Measurements from ENCODE around the gene C9orf50.

C9orf50 gene

DNA sequence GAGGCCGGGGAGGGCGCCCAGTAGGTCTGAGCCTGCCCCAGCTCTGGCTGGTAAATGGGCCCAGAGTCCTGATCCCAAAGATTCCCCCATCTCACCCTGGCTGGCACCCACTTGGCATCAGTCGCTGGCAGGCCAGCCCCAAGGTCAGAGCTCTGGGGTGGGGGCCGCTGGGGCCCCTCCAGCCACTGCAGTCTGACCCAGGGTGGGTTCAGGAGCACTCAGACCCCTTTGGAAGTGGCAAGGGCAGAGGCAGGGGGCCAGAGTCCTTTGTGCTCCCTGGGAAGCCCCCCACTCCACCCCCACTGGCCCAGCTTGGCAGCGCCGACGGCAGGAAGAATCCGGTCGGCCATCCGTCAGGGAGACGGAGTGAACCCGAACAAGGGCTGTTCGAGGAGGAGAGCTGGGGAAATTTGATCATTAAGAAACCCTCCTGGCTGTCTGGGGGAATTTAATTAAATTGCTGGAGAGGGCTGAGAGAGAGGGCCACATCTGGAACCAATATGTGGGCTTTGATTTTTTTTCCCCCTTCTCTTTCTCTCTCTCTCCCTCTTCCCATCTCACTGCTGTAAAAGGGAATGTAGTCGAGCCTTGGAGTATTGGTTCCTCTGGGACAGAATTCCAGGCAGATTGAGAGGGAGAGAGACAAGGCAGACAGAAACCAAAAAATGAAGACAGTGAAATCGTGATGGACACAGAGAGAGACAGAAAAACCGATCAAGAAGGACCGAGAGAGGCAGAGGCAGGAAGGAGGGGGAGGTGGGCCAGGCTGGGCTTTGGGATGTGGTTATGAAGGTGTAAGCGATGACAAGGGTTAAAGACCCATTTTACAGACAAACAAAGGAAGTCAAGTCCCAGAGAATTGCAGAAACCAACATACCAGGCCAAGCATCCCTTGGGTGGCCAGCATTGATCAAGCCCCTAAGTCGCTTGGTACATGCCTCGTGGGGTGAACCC is 29.1 kb upstream of the C9orf50 start:
- H3K4me1 ChIP-seq (ENCODE audit: control insufficient read depth, insufficient read depth, low read length), result no peaks in the 10 kb centered on the region
- ChIA-PET POLR2A (interaction anchor here (0.5 kb wide), 1 partner anchor 41 kb away, joined by 5 read pairs; no protein-coding TSS in a partner anchor), CTCF (interaction anchor here (1.9 kb wide), 1 partner anchor 88 kb away, joined by 7 read pairs; no protein-coding TSS in a partner anchor)
- H3K36me3 ChIP-seq (ENCODE audit: control insufficient read depth in 2 of 2, insufficient read depth in 1 of 2, low read length in 2 of 2), result no peaks in the 10 kb centered on the region
- no peak overlapping the region for H3K27ac ChIP-seq (ENCODE audit: extremely low read depth, low read depth, low read length)
- no peaks in the 10 kb centered on the region for H3K9me3 ChIP-seq (ENCODE audit: control insufficient read depth, insufficient read depth, low read depth, low read length)
- no peak overlapping the region for H3K4me3 ChIP-seq (ENCODE audit: low read depth, low read length)
- TF ChIP-seq ZBTB17 (tag by site-specific recombination; IDR thresholded peaks at IDR 0.05), result peak; percentile 30; the same call in 1 of the 2 replicates
- TF ChIP-seq, protein P1, sequence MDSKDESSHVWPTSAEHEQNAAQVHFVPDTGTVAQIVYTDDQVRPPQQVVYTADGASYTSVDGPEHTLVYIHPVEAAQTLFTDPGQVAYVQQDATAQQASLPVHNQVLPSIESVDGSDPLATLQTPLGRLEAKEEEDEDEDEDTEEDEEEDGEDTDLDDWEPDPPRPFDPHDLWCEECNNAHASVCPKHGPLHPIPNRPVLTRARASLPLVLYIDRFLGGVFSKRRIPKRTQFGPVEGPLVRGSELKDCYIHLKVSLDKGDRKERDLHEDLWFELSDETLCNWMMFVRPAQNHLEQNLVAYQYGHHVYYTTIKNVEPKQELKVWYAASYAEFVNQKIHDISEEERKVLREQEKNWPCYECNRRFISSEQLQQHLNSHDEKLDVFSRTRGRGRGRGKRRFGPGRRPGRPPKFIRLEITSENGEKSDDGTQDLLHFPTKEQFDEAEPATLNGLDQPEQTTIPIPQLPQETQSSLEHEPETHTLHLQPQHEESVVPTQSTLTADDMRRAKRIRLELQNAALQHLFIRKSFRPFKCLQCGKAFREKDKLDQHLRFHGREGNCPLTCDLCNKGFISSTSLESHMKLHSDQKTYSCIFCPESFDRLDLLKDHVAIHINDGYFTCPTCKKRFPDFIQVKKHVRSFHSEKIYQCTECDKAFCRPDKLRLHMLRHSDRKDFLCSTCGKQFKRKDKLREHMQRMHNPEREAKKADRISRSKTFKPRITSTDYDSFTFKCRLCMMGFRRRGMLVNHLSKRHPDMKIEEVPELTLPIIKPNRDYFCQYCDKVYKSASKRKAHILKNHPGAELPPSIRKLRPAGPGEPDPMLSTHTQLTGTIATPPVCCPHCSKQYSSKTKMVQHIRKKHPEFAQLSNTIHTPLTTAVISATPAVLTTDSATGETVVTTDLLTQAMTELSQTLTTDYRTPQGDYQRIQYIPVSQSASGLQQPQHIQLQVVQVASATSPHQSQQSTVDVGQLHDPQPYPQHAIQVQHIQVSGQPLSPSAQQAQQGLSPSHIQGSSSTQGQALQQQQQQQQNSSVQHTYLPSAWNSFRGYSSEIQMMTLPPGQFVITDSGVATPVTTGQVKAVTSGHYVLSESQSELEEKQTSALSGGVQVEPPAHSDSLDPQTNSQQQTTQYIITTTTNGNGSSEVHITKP (tag by site-specific recombination; IDR thresholded peaks at IDR 0.05), result peak; percentile 52
- no peak for TF ChIP-seq ZNF777 (tag by site-specific recombination; IDR thresholded peaks at IDR 0.05; ENCODE audit: borderline replicate concordance)
- TF ChIP-seq OSR2 (tag by site-specific recombination; IDR thresholded peaks at IDR 0.05), result no peak
- no peak for TF ChIP-seq HOXC10 (CRISPR knock-in tag; IDR thresholded peaks at IDR 0.05)
- no peak for TF ChIP-seq KLF9 (tag by site-specific recombination; IDR thresholded peaks at IDR 0.05; ENCODE audit: low read depth)
- TF ChIP-seq ZNF175 (tag by site-specific recombination; IDR thresholded peaks at IDR 0.05), result no peak
- TF ChIP-seq, protein P2, sequence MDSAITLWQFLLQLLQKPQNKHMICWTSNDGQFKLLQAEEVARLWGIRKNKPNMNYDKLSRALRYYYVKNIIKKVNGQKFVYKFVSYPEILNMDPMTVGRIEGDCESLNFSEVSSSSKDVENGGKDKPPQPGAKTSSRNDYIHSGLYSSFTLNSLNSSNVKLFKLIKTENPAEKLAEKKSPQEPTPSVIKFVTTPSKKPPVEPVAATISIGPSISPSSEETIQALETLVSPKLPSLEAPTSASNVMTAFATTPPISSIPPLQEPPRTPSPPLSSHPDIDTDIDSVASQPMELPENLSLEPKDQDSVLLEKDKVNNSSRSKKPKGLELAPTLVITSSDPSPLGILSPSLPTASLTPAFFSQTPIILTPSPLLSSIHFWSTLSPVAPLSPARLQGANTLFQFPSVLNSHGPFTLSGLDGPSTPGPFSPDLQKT (IDR thresholded peaks at IDR 0.05; ENCODE audit: borderline replicate concordance, low read depth, low read length), result no peak

DNA sequence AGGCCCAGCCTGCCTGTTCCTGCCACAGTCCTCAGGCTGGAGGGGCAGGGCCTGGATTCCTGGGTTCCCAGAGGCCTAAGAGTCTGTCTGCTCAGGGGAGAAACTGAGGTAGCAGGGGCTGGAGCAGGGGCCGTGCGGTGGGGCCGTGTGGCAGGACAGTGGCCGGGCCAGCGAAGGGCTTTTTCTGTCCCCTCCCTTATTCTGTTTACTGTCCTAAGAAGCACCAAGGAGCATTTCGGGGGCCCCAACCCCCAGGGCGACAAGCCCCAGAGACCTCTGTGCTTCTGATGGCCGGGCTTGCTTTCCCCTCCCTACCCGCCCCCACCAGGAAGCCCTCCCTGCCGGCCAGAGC is 27.8 kb upstream of the C9orf50 start:
- no peak overlapping the region for H3K4me3 ChIP-seq (ENCODE audit: low read depth, low read length)
- H3K36me3 ChIP-seq (ENCODE audit: control insufficient read depth in 2 of 2, insufficient read depth in 1 of 2, low read length in 2 of 2), result no peaks in the 10 kb centered on the region
- ChIA-PET CTCF (no interaction called here), POLR2A (no interaction called here)
- H3K4me1 ChIP-seq (ENCODE audit: control insufficient read depth, insufficient read depth, low read length), result no peaks in the 10 kb centered on the region
- TF ChIP-seq ZFHX2 (tag by site-specific recombination; conservative IDR thresholded peaks at IDR 0.05) (no peak), ZNF830 (tag by site-specific recombination; IDR thresholded peaks at IDR 0.05; ENCODE audit: low read depth) (no peak), ZNF561 (tag by site-specific recombination; IDR thresholded peaks at IDR 0.05; ENCODE audit: borderline replicate concordance) (no peak), HOXA7 (CRISPR knock-in tag; IDR thresholded peaks at IDR 0.05; ENCODE audit: borderline replicate concordance) (no peak), ZNF366 (tag by site-specific recombination; conservative IDR thresholded peaks at IDR 0.05) (no peak), ZSCAN16 (tag by site-specific recombination; IDR thresholded peaks at IDR 0.05) (no peak), ZNF555 (tag by site-specific recombination; conservative IDR thresholded peaks at IDR 0.05) (no peak), ZBTB48 (tag by site-specific recombination; IDR thresholded peaks at IDR 0.05) (no peak), ZIC2 (tag by site-specific recombination; IDR thresholded peaks at IDR 0.05) (no peak), HOXD13 (CRISPR knock-in tag; IDR thresholded peaks at IDR 0.05; ENCODE audit: borderline replicate concordance) (no peak), ZNF239 (tag by site-specific recombination; IDR thresholded peaks at IDR 0.05) (no peak), ZNF266 (tag by site-specific recombination; IDR thresholded peaks at IDR 0.05; ENCODE audit: low read depth) (no peak), ZNF501 (tag by site-specific recombination; IDR thresholded peaks at IDR 0.05) (no peak), WT1 (tag by site-specific recombination; IDR thresholded peaks at IDR 0.05) (no peak), ZNF16 (tag by site-specific recombination; IDR thresholded peaks at IDR 0.05; ENCODE audit: low read depth) (no peak), ZNF223 (tag by site-specific recombination; IDR thresholded peaks at IDR 0.05) (no peak)
- TF ChIP-seq, protein P3, sequence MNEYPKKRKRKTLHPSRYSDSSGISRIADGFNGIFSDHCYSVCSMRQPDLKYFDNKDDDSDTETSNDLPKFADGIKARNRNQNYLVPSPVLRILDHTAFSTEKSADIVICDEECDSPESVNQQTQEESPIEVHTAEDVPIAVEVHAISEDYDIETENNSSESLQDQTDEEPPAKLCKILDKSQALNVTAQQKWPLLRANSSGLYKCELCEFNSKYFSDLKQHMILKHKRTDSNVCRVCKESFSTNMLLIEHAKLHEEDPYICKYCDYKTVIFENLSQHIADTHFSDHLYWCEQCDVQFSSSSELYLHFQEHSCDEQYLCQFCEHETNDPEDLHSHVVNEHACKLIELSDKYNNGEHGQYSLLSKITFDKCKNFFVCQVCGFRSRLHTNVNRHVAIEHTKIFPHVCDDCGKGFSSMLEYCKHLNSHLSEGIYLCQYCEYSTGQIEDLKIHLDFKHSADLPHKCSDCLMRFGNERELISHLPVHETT (tag by site-specific recombination; IDR thresholded peaks at IDR 0.05), result no peak
- TF ChIP-seq, protein P4, sequence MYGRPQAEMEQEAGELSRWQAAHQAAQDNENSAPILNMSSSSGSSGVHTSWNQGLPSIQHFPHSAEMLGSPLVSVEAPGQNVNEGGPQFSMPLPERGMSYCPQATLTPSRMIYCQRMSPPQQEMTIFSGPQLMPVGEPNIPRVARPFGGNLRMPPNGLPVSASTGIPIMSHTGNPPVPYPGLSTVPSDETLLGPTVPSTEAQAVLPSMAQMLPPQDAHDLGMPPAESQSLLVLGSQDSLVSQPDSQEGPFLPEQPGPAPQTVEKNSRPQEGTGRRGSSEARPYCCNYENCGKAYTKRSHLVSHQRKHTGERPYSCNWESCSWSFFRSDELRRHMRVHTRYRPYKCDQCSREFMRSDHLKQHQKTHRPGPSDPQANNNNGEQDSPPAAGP (tag by site-specific recombination; IDR thresholded peaks at IDR 0.05), result no peak
- no peak overlapping the region for H3K27ac ChIP-seq (ENCODE audit: extremely low read depth, low read depth, low read length)
- no peaks in the 10 kb centered on the region for H3K9me3 ChIP-seq (ENCODE audit: control insufficient read depth, insufficient read depth, low read depth, low read length)
